MM.1S (cell line): Measurements from ENCODE around the gene FCAMR.

Experiments used
- EZH2 ChIP-seq: fragments of 300-600 bp; sonication (generic); optimal IDR thresholded peaks from 2 replicates; pipeline ENCODE3; 2017; ENCODE audit warnings: low read depth, mild to moderate bottlenecking, antibody characterized with exemption, low read length, mixed read lengths
- TF ChIP-seq, protein P1 (sequence below): fragments of 300-600 bp; sonication (generic); IDR thresholded peaks from 2 replicates; pipeline ENCODE4 v1.5.1; 2016; ENCODE audit warnings: antibody characterized with exemption, low read length, mixed read lengths

- TF ChIP-seq, protein P1, sequence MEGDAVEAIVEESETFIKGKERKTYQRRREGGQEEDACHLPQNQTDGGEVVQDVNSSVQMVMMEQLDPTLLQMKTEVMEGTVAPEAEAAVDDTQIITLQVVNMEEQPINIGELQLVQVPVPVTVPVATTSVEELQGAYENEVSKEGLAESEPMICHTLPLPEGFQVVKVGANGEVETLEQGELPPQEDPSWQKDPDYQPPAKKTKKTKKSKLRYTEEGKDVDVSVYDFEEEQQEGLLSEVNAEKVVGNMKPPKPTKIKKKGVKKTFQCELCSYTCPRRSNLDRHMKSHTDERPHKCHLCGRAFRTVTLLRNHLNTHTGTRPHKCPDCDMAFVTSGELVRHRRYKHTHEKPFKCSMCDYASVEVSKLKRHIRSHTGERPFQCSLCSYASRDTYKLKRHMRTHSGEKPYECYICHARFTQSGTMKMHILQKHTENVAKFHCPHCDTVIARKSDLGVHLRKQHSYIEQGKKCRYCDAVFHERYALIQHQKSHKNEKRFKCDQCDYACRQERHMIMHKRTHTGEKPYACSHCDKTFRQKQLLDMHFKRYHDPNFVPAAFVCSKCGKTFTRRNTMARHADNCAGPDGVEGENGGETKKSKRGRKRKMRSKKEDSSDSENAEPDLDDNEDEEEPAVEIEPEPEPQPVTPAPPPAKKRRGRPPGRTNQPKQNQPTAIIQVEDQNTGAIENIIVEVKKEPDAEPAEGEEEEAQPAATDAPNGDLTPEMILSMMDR: no peak
- no peak for TF ChIP-seq EZH2
These were observed 1.2 kb downstream of the FCAMR start for GRCh38 chr1:206969090-206969489.
